GM19035 (cell line): ENCODE data around the gene GFAP.

Source experiments
- ATAC-seq: cut with Tn5 transposase; IDR thresholded peaks from one replicate; pipeline ENCODE4 v1.9.1; 2021; ENCODE audit not compliant: unreplicated experiment

Gene GFAP

GRCh38 chr17:44867841-44868240 is 47.5 kb downstream of the GFAP start:
- ATAC-seq: no peak

- ATAC-seq: no peak
Measured at GRCh38 chr17:44865931-44866330, 49.4 kb downstream of the GFAP start.

GRCh38 chr17:44865231-44865660 is 50.1 kb downstream of the GFAP start:
- no peak for ATAC-seq

GRCh38 chr17:44864831-44865230 is 50.5 kb downstream of the GFAP start:
- ATAC-seq: no peak

- ATAC-seq: no peak
Measured at GRCh38 chr17:44863061-44863918, 52.0 kb downstream of the GFAP start.

- ATAC-seq: no peak
Measured at GRCh38 chr17:44862278-44862914, 52.9 kb downstream of the GFAP start.

GRCh38 chr17:44859701-44860100 is 55.6 kb downstream of the GFAP start:
- no peak for ATAC-seq

GRCh38 chr17:44854192-44854591 is 61.1 kb downstream of the GFAP start:
- ATAC-seq: no peak
